ENCODE measurements around the gene VRTN.

GRCh38 chr14:74313601-74314000 lies 34.7 kb upstream of the VRTN start:
- no peak for TF ChIP-seq POLR2A (IDR thresholded peaks at IDR 0.05; ENCODE audit: low read length)
- TF ChIP-seq GATA1 (IDR thresholded peaks at IDR 0.05; ENCODE audit: low read depth, low read length): no peak
